ENCODE data around the gene PCDHA13.
"Not testable (repeated sequence)": the region's sequence is repeated elsewhere in the genome, so short reads cannot be mapped to it uniquely, and the experiment has no call there.

- TF ChIP-seq EZH2 (IDR thresholded peaks at IDR 0.05; ENCODE audit: insufficient read depth, poor library complexity, severe bottlenecking); EZH2phosphoT487 (IDR thresholded peaks at IDR 0.05; ENCODE audit: insufficient read depth, low read depth): not testable (repeated sequence)
These were observed 31.9 kb upstream of the PCDHA13 start for GRCh38 chr5:140849831-140850634.

Measured in GM23248 (cell line).